Astrocyte of the hippocampus (primary cell): ENCODE results near the gene BARX2.
A peak's percentile ranks its signal among the peaks of the same experiment; 100 is the strongest.

Experiments
- DNase-seq: peaks from one replicate; pipeline ENCODE4 v3.0.0; 2011; ENCODE audit warnings: low read depth, low spot score

BARX2 gene

GRCh38 chr11:129373489-129373953, 2.1 kb upstream of the BARX2 start:
- DNase-seq = peak; percentile 16

GRCh38 chr11:129374081-129374992, 1.3 kb upstream of the BARX2 start:
- peak; percentile 26 for DNase-seq

- peak; percentile 44 for DNase-seq
Observed at GRCh38 chr11:129374993-129375750, 476 bp upstream of the BARX2 start.

- no peak for DNase-seq
Observed at GRCh38 chr11:129376658-129377341, 1.2 kb downstream of the BARX2 start.

GRCh38 chr11:129377739-129378138, 2.1 kb downstream of the BARX2 start:
- no peak for DNase-seq

GRCh38 chr11:129380413-129380812, 4.8 kb downstream of the BARX2 start:
- DNase-seq = no peak

- no peak for DNase-seq
Observed at GRCh38 chr11:129382583-129382982, 6.9 kb downstream of the BARX2 start.

- no peak for DNase-seq
Observed at GRCh38 chr11:129383060-129383459, 7.4 kb downstream of the BARX2 start.

GRCh38 chr11:129383502-129383901, 7.9 kb downstream of the BARX2 start:
- no peak for DNase-seq

GRCh38 chr11:129384415-129384814, 8.8 kb downstream of the BARX2 start:
- DNase-seq = no peak

- DNase-seq = no peak
Observed at GRCh38 chr11:129385801-129386200, 10.2 kb downstream of the BARX2 start.

- no peak for DNase-seq
Observed at GRCh38 chr11:129386795-129387397, 11.2 kb downstream of the BARX2 start.

GRCh38 chr11:129387434-129387833, 11.8 kb downstream of the BARX2 start:
- no peak for DNase-seq

- DNase-seq = no peak
Observed at GRCh38 chr11:129388824-129389223, 13.2 kb downstream of the BARX2 start.

GRCh38 chr11:129390303-129390821, 14.7 kb downstream of the BARX2 start:
- no peak for DNase-seq

- no peak for DNase-seq
Observed at GRCh38 chr11:129391360-129391759, 15.7 kb downstream of the BARX2 start.

- DNase-seq = no peak
Observed at GRCh38 chr11:129391821-129392220, 16.2 kb downstream of the BARX2 start.

GRCh38 chr11:129392995-129393394, 17.3 kb downstream of the BARX2 start:
- no peak for DNase-seq

GRCh38 chr11:129394709-129395108, 19.1 kb downstream of the BARX2 start:
- DNase-seq = no peak

- DNase-seq = no peak
Observed at GRCh38 chr11:129395432-129395831, 19.8 kb downstream of the BARX2 start.

- no peak for DNase-seq
Observed at GRCh38 chr11:129395883-129396282, 20.2 kb downstream of the BARX2 start.
